ENCODE results near the gene CPXM1.

GRCh38 chr20:2749343-2749950 lies 51.0 kb downstream of the CPXM1 start:
- TF ChIP-seq CTCF (optimal IDR thresholded peaks at IDR 0.05 in 1 of 3, IDR thresholded peaks at IDR 0.05 in 1 of 3, conservative IDR thresholded peaks at IDR 0.05 in 1 of 3; ENCODE audit: extremely low read depth in 1 of 3, insufficient read depth in 2 of 3, low read length in 3 of 3) = no peak
- no peak for TF ChIP-seq EZH2 (IDR thresholded peaks at IDR 0.05; ENCODE audit: low read length)

Data from keratinocyte (primary cell).